Ishikawa (cell line): Measurements from ENCODE around the gene DACT3.

ENCODE experiments used
- CEBPB ChIP-seq: IDR thresholded peaks from 2 replicates; pipeline ENCODE4 v1.6.1; 2012
- CREB1 ChIP-seq: IDR thresholded peaks from 2 replicates; pipeline ENCODE4 v1.6.1; 2012; ENCODE audit warnings: low read depth
- EGR1 ChIP-seq: IDR thresholded peaks from 2 replicates; pipeline ENCODE4 v1.6.1; 2012
- EP300 ChIP-seq: IDR thresholded peaks from 2 replicates; pipeline ENCODE4 v1.6.1; 2012; ENCODE audit warnings: borderline replicate concordance
- FOXM1 ChIP-seq: IDR thresholded peaks from 2 replicates; pipeline ENCODE4 v1.6.1; 2012; ENCODE audit warnings: low read depth, borderline replicate concordance
- NFIC ChIP-seq: IDR thresholded peaks from 2 replicates; pipeline ENCODE4 v1.6.1; 2012
- RAD21 ChIP-seq: IDR thresholded peaks from 2 replicates; pipeline ENCODE4 v1.6.1; 2012; ENCODE audit warnings: low read depth
- TAF1 ChIP-seq: IDR thresholded peaks from 2 replicates; pipeline ENCODE4 v1.6.1; 2012; ENCODE audit warnings: low read depth, mild to moderate bottlenecking
- TCF12 ChIP-seq: IDR thresholded peaks from 2 replicates; pipeline ENCODE4 v1.6.1; 2012; ENCODE audit warnings: low read depth
- TEAD4 ChIP-seq: IDR thresholded peaks from 2 replicates; pipeline ENCODE4 v1.6.1; 2012
- USF1 ChIP-seq: IDR thresholded peaks from 2 replicates; pipeline ENCODE4 v1.6.1; 2012
- YY1 ChIP-seq: IDR thresholded peaks from 2 replicates; pipeline ENCODE4 v1.6.1; 2012; ENCODE audit warnings: low read depth
- ZBTB7A ChIP-seq: IDR thresholded peaks from 2 replicates; pipeline ENCODE4 v1.6.1; 2012; ENCODE audit warnings: low read depth
- TF ChIP-seq, protein P1 (sequence below): IDR thresholded peaks from 2 replicates; pipeline ENCODE4 v1.6.1; 2012
- TF ChIP-seq, protein P2 (sequence below): IDR thresholded peaks from 2 replicates; pipeline ENCODE4 v1.6.1; 2012; ENCODE audit warnings: low read depth, mild to moderate bottlenecking

The DACT3 gene

GRCh38 chr19:46620716-46621115, 40.3 kb downstream of the DACT3 start:
- TF ChIP-seq, protein P1, sequence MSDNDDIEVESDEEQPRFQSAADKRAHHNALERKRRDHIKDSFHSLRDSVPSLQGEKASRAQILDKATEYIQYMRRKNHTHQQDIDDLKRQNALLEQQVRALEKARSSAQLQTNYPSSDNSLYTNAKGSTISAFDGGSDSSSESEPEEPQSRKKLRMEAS = no peak
- TF ChIP-seq TCF12 (no peak), RAD21 (no peak), EGR1 (no peak), ZBTB7A (no peak), NFIC (no peak)

- no peak for TF ChIP-seq USF1
- no peak for TF ChIP-seq RAD21
- TF ChIP-seq ZBTB7A = no peak
- TF ChIP-seq EP300 = no peak
- no peak for TF ChIP-seq TAF1
- TF ChIP-seq, protein P2, sequence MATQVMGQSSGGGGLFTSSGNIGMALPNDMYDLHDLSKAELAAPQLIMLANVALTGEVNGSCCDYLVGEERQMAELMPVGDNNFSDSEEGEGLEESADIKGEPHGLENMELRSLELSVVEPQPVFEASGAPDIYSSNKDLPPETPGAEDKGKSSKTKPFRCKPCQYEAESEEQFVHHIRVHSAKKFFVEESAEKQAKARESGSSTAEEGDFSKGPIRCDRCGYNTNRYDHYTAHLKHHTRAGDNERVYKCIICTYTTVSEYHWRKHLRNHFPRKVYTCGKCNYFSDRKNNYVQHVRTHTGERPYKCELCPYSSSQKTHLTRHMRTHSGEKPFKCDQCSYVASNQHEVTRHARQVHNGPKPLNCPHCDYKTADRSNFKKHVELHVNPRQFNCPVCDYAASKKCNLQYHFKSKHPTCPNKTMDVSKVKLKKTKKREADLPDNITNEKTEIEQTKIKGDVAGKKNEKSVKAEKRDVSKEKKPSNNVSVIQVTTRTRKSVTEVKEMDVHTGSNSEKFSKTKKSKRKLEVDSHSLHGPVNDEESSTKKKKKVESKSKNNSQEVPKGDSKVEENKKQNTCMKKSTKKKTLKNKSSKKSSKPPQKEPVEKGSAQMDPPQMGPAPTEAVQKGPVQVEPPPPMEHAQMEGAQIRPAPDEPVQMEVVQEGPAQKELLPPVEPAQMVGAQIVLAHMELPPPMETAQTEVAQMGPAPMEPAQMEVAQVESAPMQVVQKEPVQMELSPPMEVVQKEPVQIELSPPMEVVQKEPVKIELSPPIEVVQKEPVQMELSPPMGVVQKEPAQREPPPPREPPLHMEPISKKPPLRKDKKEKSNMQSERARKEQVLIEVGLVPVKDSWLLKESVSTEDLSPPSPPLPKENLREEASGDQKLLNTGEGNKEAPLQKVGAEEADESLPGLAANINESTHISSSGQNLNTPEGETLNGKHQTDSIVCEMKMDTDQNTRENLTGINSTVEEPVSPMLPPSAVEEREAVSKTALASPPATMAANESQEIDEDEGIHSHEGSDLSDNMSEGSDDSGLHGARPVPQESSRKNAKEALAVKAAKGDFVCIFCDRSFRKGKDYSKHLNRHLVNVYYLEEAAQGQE = no peak
- TF ChIP-seq YY1 = no peak
- TF ChIP-seq FOXM1 = no peak
- TF ChIP-seq TEAD4 = no peak
- TF ChIP-seq EGR1 = no peak
- TF ChIP-seq CEBPB = no peak
- TF ChIP-seq CREB1 = no peak
Observed at GRCh38 chr19:46620267-46620666, 40.7 kb downstream of the DACT3 start.

DNA sequence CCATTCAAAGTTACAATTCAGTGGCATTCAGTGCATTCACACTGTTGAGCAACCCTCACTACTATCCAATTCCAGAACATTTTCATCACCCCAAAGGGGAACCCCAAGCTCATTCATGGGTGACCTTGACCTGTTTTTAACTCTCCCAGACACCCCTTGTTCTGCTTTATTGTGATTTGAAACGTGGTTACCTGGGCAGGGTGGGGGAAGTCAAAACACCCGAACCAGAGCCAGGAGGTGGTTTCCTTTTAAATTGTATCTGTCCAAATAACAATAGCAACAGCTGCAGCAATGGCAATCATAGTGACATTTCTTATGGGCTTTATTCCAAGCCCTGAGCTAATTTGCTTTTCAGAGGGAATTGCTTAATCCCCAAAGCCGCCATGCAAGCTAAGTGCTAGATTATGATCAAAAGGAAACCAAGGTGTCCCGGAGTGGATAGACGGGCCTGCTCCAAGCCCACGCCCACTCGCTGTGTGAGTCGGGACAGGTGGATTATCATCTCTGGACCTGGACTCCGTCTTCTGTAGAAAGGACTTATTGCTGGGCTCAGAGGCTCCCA, 42.2 kb downstream of the DACT3 start:
- peak; percentile 15; the same call in 1 of the 2 replicates for TF ChIP-seq CEBPB
- TF ChIP-seq FOXM1 = no peak

DNA sequence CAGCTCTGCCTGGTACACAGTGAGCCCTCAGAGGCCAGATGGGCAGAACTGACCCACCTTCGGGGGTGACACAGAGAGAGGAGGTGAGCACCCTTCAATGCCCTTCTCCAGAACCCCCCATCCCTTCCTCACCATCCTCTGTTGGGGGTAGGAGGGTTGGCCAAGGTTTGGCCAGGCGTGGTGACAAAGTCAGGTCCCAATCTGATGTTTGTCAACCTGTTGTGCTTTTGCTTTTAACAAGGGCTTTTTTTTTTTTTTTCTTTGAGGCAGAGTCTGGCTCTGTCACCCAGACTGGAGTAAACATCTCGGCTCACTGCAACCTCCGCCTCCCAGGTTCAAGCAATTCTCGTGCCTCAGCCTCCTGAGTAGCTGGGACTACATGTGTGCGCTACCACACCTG, 43.4 kb downstream of the DACT3 start:
- TF ChIP-seq EGR1 (no peak), ZBTB7A (no peak), TCF12 (no peak), EP300 (no peak), RAD21 (no peak)

- TF ChIP-seq YY1 (no peak), RAD21 (peak; percentile 55), NFIC (0 out of 2 replicates have a peak, but pooled peaks have one; percentile 30), TCF12 (no peak)
Observed at GRCh38 chr19:46616631-46617322, 44.2 kb downstream of the DACT3 start.

GRCh38 chr19:46615966-46616365, 45.0 kb downstream of the DACT3 start:
- TF ChIP-seq, protein P1 = no peak
- no peak for TF ChIP-seq EGR1
- TF ChIP-seq, protein P2 = no peak
- no peak for TF ChIP-seq EP300
- TF ChIP-seq NFIC = no peak
- TF ChIP-seq TEAD4 = no peak
- TF ChIP-seq YY1 = no peak

- TF ChIP-seq RAD21 = peak; percentile 86
- TF ChIP-seq TCF12 = no peak
- no peak for TF ChIP-seq NFIC
Observed at GRCh38 chr19:46614114-46614722, 46.8 kb downstream of the DACT3 start.

- TF ChIP-seq CREB1 = no peak
- TF ChIP-seq CEBPB = no peak
- TF ChIP-seq FOXM1 = no peak
- TF ChIP-seq EGR1 = no peak
- no peak for TF ChIP-seq YY1
- TF ChIP-seq TAF1 = no peak
- TF ChIP-seq ZBTB7A = no peak
- TF ChIP-seq, protein P2 = no peak
- TF ChIP-seq EP300 = no peak
Observed at GRCh38 chr19:46613525-46613924, 47.5 kb downstream of the DACT3 start.
